Aorta (tissue), 5 donors: ENCODE measurements around the gene MFSD6. TPM values are rescaled to one million over a fixed set of nuclear protein-coding genes. Genes with fewer than 3 reads are reported as not detected.
"Not testable (repeated sequence)": the region's sequence is repeated elsewhere in the genome, so short reads cannot be mapped to it uniquely, and the experiment has no call there.

ENCODE experiments used
- ATAC-seq: fragments of 200-7000 bp; cut with Tn5 transposase; one replicate; pipeline ENCODE4 v1.9.1; 2022; ENCODE audit warnings: moderate library complexity; ENCODE audit not compliant: low FRiP score
- DNase-seq, 2 donors: peaks; one replicate each; pipeline ENCODE4 v3.0.0-alpha.2; 2020
- H3K27ac ChIP-seq, 2 donors: one replicate each; pipeline ENCODE4 v1.5.1; 2013; ENCODE audit warnings: low read length in 2 of 2, mild to moderate bottlenecking in 2 of 2, moderate library complexity in 2 of 2, control low read depth in 1 of 2, inconsistent platforms in 1 of 2, low read depth in 1 of 2
- H3K27me3 ChIP-seq, 2 donors: one replicate each; pipeline ENCODE4 v1.6.1; 2013; ENCODE audit warnings: control low read depth in 1 of 2, low read length in 1 of 2, mild to moderate bottlenecking in 1 of 2, moderate library complexity in 1 of 2; ENCODE audit not compliant: insufficient read depth in 2 of 2, control insufficient read depth in 1 of 2
- H3K36me3 ChIP-seq, 2 donors: one replicate each; pipeline ENCODE4 v1.6.1; 2013; ENCODE audit warnings: control low read depth in 1 of 2, low read length in 1 of 2, mild to moderate bottlenecking in 1 of 2; ENCODE audit not compliant: insufficient read depth in 2 of 2, control insufficient read depth in 1 of 2
- H3K4me1 ChIP-seq, 2 donors: one replicate each; pipeline ENCODE4 v1.6.1; 2013; ENCODE audit warnings: low read length in 2 of 2, control low read depth in 1 of 2, mild to moderate bottlenecking in 1 of 2, moderate library complexity in 1 of 2; ENCODE audit not compliant: insufficient read depth in 2 of 2, control insufficient read depth in 1 of 2
- H3K4me3 ChIP-seq, 2 donors: one replicate each; pipeline ENCODE4 v1.5.1; 2013; ENCODE audit warnings: low read length in 2 of 2, control low read depth in 1 of 2, mild to moderate bottlenecking in 1 of 2
- H3K9me3 ChIP-seq: one replicate; pipeline ENCODE4 v1.6.1; 2013; ENCODE audit warnings: mild to moderate bottlenecking, low read length; ENCODE audit not compliant: control insufficient read depth
- WGBS, 2 donors: extraction: QIAGEN DNeasy Blood & Tissue Kit; methylation state at CpG; one replicate each; pipeline ENCODE4 v1.1.7; 2013; 5-methylcytosine and 5-hydroxymethylcytosine counted together
- intact Hi-C, 2 donors: fragments of 100-400 bp; cut with DNase I; formaldehyde crosslinking; loops; one replicate each; pipeline versions ENCODE4 v1.14.2 to v1.15.0; 2022
- long read RNA-seq, 2 donors: library from polyadenylated mRNA; unstranded; transcript quantifications; one replicate each; pipeline ENCODE4 v2.0.0, GENCODE V29; 2020 to 2021
- polyA plus RNA-seq, 2 donors: library from polyadenylated mRNA; stranded (reverse); fragments of 200-250 nt; gene quantifications; one replicate each; pipeline ENCODE4 v1.2.3, GENCODE V29; 2013
- total RNA-seq, 2 donors: library from RNA; stranded (reverse); fragmentation: NEBNext Ultra II Directional; extraction: Animal tissue kit (Norgen Biotek cat#: 25700); gene quantifications; one replicate each; pipeline ENCODE4 v1.2.1, GENCODE V29; 2021
- donor health status: healthy with polysubstance abuse.
- donor health status: Bipolar disorder and iron deficiency.
- donor health status: DM: no; HTN: no; CAD: no.
- donor health status: DM: no; HTN: no; CAD: no.
- donor health status: DM: yes; HTN: yes; CAD: no.

MFSD6 gene
- total RNA-seq (10 to 100 TPM; 20.4 to 21.5 TPM), polyA plus RNA-seq (10 to 100 TPM; 10.1 to 13.3 TPM)
- long read RNA-seq, donor 1, full-length matches to known transcripts: 1 of 10 reads
- long read RNA-seq, donor 1, partial matches to known transcripts: 4 of 10 reads
- long read RNA-seq, donor 1, other reads (novel, unspliced or antisense): 5 of 10 reads
- long read RNA-seq, donor 2, full-length matches to known transcripts: 3 of 20 reads
- long read RNA-seq, donor 2, partial matches to known transcripts: 4 of 20 reads
- long read RNA-seq, donor 2, other reads (novel, unspliced or antisense): 13 of 20 reads

DNA sequence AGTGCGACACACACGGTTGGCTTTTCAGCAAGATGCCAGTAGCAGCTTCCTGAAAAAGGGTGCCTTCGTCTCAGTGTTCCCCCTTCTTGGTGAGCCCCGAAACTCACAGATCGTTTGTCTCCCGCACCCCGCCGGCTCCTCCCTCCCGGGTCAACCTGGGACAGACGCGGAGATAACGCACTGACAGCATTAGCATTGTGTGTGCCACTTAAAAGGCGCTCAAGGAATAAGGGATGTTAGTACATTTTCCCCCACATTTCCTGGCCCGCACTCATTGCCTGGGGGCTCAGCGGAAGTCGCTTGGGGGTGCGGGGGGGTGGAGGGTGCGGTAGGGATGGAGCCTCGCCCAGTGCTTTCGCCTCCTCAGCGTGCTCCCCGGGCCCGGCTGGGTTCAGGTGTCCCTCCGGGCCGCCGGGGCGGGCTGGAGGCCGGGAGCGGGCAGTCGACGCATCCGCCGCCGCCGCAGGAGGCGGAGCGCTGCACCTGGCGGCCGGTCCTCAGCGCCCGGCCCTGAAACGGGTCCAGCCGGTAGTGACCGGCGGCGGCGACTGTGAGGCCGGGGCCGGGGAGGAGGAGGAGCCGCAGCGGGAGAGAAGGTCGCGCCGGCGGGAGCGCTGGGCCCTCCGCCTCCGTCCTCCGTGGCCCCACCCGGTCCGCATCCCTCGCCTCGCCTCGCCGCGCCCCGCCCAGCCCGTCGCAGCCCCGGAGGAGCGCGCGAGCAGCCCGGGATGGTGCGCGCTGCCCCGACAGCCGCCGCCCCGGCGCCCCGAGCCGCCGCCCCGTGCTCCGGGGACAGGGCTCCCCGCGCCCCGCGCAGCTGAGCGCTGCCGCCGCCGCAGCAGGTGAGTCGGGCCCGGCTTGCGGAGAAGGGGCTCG is at the start of gene MFSD6:
Gene MFSD6 (plus strand): TSS at position 694 of the 876 bp plus-strand sequence. CDS start 27,675 bp downstream, outside the sequence.
- Histone ChIP-seq H3K4me1 (no peaks in the 10 kb centered on the region), H3K9me3 (no peaks in the 10 kb centered on the region), H3K27ac (no peak within 1 kb of the TSS), H3K27me3 (no peaks in the 10 kb centered on the region), H3K36me3 (no peaks in the 10 kb centered on the region), H3K4me3 (peak within 1 kb of the TSS; percentile 74 to 93)
- peak; percentile 70 for ATAC-seq
- peak; percentile 57 to 87 for DNase-seq
- intact Hi-C loops: no loop called here
- WGBS, 2 donors: 3 to 17% methylated on average over 23 to 98 of the region's 98 CpGs

- ATAC-seq, H3K9me3 ChIP-seq, H3K4me1 ChIP-seq, H3K27me3 ChIP-seq, DNase-seq, H3K27ac ChIP-seq, H3K36me3 ChIP-seq, intact Hi-C loops, H3K4me3 ChIP-seq: not testable (repeated sequence)
- WGBS, 2 donors: 88 to 90% methylated on average over 8 of the region's 8 CpGs
Observed at GRCh38 chr2:190358655-190359448, 49.3 kb upstream of the MFSD6 start.

DNA sequence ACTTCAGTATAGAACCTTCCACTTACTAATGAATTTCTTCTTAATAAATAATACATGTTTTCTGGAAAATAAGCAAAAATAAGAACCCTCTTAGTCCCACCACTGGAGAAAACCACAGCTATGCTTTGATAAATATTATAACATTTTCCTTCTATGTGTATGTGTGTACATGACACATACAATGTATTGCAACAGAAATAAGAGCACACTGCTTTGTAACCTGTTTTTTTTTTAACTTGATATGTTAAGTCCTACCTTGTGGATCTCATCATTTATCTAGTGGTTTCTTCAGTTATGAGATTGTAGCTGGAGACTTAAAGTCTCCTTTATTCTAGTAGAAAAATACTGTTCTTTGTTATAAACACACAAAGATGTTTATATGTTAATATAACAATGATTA is 47.6 kb upstream of the MFSD6 start:
- Histone ChIP-seq H3K27ac (no peak overlapping the region), H3K4me3 (no peak overlapping the region)

DNA sequence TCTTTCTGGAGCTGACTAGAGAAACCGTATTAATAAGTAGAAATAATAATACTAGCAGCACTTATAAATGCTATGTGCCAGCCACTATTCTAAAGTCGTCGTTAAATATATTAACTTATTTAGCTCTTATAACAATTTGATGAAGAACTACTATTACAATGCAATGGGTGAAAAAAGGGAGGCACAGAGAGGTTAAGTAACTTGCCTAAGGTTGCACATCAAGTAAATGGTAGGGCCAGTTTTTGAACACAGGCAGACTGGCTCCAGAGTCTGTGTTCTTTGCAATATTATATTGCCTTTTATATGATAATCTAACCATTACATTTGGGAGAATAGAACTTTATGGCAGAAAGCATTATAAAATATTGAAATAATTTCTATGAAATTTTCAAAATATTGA is 47.2 kb upstream of the MFSD6 start:
- ATAC-seq: no peak
- Histone ChIP-seq H3K27ac (no peak overlapping the region), H3K4me3 (no peak overlapping the region), H3K27me3 (no peaks in the 10 kb centered on the region), H3K4me1 (no peaks in the 10 kb centered on the region), H3K36me3 (peaks cover 0 to 1% of the 10 kb centered on the region in 2 donors), H3K9me3 (no peaks in the 10 kb centered on the region)
- no peak for DNase-seq
- intact Hi-C loops: no loop called here
- 92 to 94% methylated on average over 3 of the region's 3 CpGs for WGBS, 2 donors

More for the DNA sequence above, 47.6 kb upstream of the MFSD6 start:
- intact Hi-C loops: no loop called here
- no peak for ATAC-seq
- H3K27me3 ChIP-seq: no peaks in the 10 kb centered on the region
- DNase-seq: no peak
- peaks cover 0 to 1% of the 10 kb centered on the region in 2 donors for H3K36me3 ChIP-seq
- no peaks in the 10 kb centered on the region for H3K9me3 ChIP-seq
- H3K4me1 ChIP-seq: no peaks in the 10 kb centered on the region

GRCh38 chr2:190361572-190361971 is 46.6 kb upstream of the MFSD6 start:
- H3K4me1 ChIP-seq: no peaks in the 10 kb centered on the region
- ATAC-seq: no peak
- WGBS, 2 donors: 45 to 69% methylated on average over 2 of the region's 2 CpGs

GRCh38 chr2:190362894-190363293 is 45.3 kb upstream of the MFSD6 start:
- Histone ChIP-seq H3K4me3 (no peak overlapping the region), H3K9me3 (no peaks in the 10 kb centered on the region), H3K4me1 (peaks cover 0 to 1% of the 10 kb centered on the region in 2 donors), H3K27me3 (no peaks in the 10 kb centered on the region), H3K27ac (no peak overlapping the region), H3K36me3 (peaks cover 2 to 6% of the 10 kb centered on the region in 2 donors)
- 97 to 100% methylated on average over 1 of the region's 1 CpG for WGBS, 2 donors
- intact Hi-C loops: no loop called here
- ATAC-seq (no peak), DNase-seq (no peak)

More at GRCh38 chr2:190361572-190361971, 46.6 kb upstream of the MFSD6 start:
- intact Hi-C loops: no loop called here
- no peak overlapping the region for H3K4me3 ChIP-seq
- no peaks in the 10 kb centered on the region for H3K9me3 ChIP-seq
- no peak for DNase-seq
- peaks cover 0 to 5% of the 10 kb centered on the region in 2 donors for H3K36me3 ChIP-seq
- H3K27ac ChIP-seq: no peak overlapping the region
- H3K27me3 ChIP-seq: no peaks in the 10 kb centered on the region

GRCh38 chr2:190365499-190366204 is 42.5 kb upstream of the MFSD6 start:
- Histone ChIP-seq H3K4me1 (peaks cover 0 to 1% of the 10 kb centered on the region in 2 donors), H3K27ac (no peak overlapping the region), H3K36me3 (peaks cover 5 to 6% of the 10 kb centered on the region in 2 donors), H3K4me3 (no peak overlapping the region), H3K27me3 (no peaks in the 10 kb centered on the region), H3K9me3 (no peaks in the 10 kb centered on the region)
- DNase-seq (no peak), ATAC-seq (no peak)
- 87 to 94% methylated on average over 19 of the region's 19 CpGs for WGBS, 2 donors
- intact Hi-C loops: no loop called here

GRCh38 chr2:190366248-190366753 is 41.9 kb upstream of the MFSD6 start:
- H3K27ac ChIP-seq: no peak overlapping the region
- no peaks in the 10 kb centered on the region for H3K27me3 ChIP-seq
- 87 to 90% methylated on average over 11 of the region's 11 CpGs for WGBS, 2 donors
- ATAC-seq: no peak
- no peak overlapping the region for H3K4me3 ChIP-seq
- H3K36me3 ChIP-seq: peaks cover 5 to 6% of the 10 kb centered on the region in 2 donors
- intact Hi-C loops: no loop called here
- DNase-seq: no peak
- no peaks in the 10 kb centered on the region for H3K9me3 ChIP-seq
- H3K4me1 ChIP-seq: peaks cover 0 to 1% of the 10 kb centered on the region in 2 donors
